ENCODE results near the gene SLC38A10.

The SLC38A10 gene

DNA sequence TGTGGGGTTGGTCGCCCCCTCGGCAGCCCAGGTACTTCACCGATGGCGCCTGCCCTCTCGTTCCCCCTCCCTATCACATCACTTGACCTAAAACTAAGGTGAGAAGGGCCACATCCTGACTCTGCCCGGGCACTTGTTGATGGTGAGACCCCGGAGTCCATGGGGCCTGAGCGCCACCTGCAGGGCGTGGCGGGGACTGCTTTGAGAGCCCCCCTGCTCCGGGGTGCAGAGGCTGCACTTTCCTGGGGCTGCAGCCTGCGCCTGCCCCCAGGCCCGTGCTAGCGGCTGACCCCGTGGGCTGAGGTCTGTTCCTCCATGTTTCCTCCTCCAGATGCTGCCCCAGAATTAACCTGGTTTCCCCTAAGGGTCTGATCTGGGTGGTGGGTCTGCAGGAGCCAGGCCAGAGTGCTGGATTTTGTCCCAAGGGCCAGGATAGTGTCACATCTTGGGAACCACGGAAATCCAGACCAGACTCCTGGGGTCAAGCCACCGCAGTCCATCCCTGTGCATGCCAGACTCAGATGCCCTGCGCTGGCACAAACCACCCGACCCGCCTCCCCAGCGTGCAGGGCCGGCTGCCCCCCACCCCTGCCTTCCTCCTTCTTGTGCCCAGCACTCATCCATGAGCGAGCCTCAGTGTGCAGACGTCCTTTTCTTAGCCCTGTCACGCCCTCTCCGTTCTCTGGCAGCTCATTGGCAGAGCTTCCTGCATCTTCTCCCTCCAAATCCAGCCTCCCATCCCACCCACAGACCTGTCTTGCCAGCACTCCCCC, 53.3 kb downstream of the SLC38A10 start:
- DNase-seq (ENCODE audit: low read depth) = no peak

DNA sequence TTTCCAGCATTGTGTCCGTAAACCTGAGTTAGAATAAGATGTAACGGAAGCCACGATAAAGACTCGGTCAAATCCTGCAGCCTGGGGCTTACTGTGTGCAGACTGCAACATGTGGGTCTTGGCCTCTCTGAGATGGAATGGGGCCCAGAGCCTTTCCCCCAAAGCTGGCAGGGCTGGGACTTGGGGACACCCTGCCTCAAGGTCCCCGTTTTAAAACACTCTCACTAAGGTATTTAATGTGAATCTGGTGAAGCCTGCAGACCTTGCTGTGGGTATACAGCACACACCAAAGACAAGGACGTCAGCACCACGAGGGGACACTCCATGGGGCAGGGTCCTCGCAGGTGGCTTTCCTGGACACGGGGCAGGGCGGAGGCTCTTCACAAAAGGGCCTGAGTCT, 53.9 kb downstream of the SLC38A10 start:
- DNase-seq (ENCODE audit: low read depth) = no peak

DNA sequence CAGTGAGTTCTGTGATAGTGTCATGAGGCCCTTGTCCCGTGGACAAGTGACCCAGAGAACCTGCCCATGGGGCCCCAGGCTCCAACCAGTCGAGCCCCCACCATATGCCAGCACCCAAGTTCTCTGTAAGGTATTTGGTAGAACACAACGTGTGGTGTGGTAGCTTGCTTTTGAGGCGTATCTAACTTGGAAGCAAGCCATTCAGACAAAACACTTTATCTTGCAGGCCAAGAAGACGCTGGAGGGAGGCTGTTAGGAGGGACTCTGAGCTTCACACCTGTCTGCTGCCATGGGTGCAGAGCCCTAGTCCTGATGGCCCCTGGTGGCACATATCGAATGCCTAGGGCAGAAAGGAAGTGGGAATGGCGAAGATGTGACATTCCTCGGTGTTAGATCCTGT, 54.3 kb downstream of the SLC38A10 start:
- DNase-seq (ENCODE audit: low read depth) = no peak

DNA sequence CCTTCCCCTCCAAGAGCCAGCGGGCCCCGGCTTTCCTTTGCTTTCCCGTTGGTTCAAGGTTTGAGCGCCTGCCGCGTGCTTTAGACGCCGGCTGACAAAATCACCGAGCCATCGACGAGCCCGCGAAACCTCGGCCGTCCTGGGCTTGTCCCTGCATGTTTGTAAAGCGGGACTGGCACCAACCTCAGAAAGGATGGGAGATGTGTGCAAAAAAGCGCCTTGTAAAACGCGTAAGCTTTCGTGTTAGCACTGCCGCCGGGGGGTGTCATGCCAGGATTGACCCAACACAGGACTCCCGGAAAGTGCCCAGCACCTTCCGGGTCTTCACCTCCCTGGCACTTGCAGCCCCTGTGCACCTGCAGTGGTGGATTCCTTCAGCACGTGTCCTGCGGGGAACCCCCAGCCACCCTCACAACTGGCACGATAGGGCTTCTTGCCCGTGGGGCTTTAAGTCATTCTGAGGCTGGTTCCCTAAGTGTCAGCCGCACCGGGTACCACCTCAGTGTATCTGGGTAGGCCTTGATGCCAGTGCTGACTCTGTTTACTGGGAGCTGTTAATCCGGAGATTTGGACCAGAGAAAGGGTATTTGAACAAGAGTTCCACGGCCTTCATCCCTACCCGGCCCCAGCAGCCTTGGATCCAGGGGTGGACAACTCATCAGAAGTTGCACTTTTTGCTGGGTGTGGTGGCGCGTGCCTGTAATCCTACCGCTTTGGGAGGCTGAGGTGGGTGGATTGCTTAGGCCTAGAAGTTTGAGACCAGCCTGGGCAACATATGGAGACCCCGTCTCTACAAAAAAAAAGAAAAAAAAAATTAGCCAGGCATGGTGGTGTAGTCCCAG, 55.2 kb downstream of the SLC38A10 start:
- no peak for DNase-seq (ENCODE audit: low read depth)

DNA sequence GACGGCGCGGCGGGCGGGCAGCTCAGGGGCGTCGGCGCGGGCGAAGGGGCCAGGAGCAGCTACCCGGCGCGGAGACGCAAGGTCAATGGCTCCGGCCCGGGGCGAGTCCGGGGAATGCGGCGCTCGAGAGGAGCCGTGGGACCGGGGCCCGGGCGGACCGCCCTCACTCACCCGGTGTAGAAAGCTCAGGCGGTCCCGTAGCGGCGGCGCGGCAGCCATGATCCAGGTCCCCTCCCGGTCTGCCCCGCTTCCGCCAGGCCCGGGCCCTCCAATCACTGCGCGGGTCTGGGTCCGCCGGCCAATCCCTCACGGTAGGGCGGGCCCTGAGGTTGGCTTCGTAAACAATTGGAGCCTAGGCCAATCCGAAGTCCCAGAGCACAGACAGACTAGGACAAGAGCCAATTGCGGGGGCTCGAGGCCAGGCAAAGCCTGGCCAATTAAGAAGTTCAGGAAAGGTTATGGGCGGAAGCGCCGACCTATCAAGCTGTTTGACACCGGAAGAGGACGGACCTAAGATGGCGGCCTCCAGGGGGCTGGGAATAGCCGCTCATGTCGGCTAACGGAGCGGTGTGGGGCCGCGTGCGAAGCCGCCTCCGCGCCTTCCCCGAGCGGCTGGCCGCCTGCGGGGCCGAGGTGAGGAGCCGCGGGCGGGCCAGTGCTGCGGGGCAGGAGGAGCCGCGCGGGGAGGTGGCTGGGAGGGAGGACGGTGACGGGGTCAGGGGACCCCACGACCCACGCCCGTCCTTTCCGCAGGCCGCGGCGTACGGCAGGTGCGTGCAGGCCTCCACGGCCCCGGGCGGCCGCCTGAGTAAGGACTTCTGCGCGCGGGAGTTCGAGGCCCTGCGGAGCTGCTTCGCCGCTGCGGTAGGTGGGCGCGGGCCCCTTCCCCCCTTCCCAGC, 56.0 kb downstream of the SLC38A10 start, which contains the start of the genes NDUFAF8 and TEPSIN:
Gene NDUFAF8 (plus strand): TSS at position 504 of the 899 bp plus-strand sequence. CDS start 46 bp downstream, at position 550.
Gene TEPSIN (minus strand): TSS at position 241 of the 899 bp plus-strand sequence. CDS start 22 bp downstream, at position 219.
- peak; percentile 100 for DNase-seq (ENCODE audit: low read depth)

DNA sequence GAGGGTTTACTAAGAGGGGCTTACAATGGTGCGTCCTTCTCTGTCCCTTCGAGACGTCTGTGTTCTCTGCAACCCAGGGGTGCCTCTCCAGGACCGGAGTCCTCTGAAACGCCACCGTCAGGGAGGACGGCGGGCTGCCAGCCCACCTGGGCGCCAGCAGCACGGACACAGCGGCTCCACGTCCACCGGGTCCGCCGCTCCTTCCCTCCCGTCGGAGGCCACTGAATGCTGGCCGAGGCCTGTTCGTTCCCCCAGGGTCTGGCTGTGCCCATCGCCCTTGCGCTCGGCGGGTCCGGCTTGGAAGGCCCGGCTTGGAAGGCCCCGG, 56.7 kb downstream of the SLC38A10 start:
- no peak for DNase-seq (ENCODE audit: low read depth)

DNA sequence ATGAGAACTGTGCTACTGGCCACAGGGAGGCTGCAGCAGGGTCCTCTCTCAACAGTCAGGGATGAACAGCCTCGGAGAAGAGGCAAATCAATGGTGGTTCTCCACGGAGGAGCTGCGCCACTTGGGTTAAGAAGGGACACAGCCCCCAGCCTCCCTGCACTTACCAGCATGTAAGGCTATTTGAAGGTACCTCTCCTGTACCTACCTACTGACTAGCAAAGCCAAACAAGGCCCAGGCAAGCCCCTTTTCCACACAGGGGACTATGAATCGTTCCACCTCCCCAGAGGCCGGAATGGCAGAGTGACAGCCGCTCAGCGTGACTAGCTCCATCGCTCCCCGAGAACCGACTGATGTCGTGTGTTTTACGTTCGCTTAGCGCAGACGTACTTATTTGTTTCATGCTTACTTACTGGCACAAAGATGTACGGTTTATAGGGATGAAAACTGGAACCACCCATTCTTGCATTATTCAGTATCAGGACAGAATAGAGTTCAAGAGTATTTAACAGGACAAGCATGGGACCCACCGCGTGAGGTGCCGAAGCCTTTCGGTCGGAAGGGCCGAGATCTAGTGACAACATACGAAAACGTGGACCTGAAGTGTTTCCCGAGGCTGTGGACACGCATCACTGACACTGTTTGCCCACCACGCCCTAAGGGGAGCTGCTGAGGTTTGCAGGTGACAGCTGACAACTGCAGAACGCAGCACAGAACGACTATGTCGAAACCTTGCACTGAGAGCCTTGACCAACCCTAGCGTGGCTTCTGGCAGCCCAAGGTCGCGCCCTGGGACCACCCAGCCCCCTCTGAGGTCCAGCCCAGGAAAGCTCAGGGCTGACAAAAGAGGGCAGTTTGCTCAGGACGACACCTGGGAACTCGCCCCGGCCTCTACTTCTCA, 57.3 kb downstream of the SLC38A10 start:
- no peak for DNase-seq (ENCODE audit: low read depth)

DNA sequence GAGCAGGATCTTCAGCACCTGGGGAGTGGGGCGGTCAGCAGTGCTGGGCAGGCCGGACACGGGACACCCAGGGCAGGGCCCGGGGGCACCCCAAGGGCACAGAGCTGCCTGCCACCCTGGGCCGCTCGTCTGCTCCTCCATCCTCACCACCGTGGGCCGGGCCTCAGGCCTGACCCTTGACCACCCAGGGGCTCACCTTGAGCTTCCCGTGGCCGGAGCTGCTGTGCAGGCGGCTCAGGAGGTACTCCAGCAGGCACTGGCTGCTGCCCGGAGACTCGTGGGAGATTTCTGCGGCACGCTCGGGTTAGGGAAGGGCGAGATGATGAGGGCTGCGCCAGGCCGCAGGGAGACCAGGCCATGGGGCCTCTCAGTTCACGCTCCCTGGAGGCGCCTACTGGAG, 58.3 kb downstream of the SLC38A10 start:
- no peak for DNase-seq (ENCODE audit: low read depth)

DNA sequence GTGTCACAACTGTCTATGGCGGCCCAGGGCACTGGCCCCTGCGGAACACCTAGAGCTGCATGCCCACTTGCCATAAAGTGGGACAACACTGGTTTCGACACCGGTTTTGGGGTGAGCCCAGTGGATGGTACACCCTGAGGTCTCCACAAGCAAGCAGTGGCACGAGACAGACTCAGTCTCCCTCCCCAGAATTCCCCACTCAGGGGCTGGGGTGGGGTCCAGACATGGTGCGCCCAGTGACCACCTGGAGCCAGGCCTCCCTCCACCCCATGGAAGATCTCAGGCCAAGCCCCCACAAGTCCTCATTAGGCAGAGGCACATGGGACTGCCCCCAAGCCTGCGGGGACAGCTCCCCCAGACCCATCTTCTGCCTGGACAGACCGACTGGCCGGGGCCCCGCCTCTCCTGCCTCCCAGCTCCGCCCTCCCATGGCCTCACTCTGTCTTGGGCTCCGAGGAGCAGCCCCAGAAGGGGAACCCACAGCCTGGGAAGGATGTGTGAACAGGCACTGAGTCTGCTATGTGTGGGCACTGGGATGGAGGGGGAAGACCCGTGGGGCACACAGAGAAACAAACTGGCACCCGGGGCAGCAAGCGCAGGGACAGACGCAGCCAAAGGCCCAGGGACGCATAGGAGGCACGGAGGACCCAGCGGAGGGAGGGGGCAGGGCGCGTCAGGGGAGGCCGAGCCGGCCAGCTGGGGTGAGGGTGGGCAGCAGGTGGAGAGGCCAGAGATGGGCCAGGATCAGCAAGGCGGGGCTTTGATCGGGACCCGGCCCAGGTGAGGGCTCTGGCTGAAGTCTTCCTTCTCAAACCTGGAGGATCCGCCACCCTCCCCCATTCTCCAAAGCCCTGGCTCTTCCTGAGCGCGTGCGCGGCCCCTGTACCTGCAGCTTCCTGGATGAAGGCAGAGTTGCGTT, 59.0 kb downstream of the SLC38A10 start:
- no peak for DNase-seq (ENCODE audit: low read depth)

DNA sequence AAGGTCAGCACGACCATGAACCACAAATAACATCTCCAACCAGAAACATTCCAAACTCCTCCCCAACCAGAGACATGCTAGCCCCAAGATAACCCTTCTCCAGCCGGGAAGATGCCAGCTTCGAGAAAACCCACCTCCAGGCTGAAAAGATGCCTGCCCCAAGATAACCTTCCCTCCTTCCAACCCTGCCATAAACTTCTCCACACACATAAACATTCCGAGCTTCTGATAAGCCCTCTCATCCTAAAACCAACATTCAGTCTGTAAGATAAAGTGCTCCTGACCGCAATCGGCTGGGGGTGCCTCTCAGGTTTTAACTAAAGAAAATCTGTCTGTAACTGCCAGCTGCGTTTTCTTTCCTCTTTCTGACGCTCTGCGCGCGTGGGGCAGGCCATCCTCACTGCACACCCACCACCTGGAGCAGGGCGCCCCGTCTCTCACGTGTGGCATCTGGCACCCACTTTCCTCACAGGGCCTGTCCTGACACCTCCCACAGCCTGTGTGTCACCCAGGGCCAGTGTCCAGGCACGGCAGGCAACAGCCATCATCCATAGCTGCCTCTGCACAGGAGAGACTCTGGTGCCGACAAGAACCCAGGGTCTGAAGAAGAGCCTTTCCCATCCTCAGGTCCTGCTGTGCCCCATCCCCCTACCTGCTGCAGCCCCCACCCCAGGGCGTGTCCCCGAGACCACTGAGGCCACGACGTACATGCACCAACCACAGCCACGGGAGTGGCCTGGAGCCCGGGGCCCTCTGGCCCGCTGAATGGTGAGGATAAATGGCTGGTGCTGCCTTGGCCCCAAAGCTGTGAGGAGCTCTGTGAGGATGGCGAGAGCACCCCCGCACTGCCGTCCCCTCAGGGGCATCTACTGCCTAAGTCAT, 59.9 kb downstream of the SLC38A10 start:
- no peak for DNase-seq (ENCODE audit: low read depth)

DNA sequence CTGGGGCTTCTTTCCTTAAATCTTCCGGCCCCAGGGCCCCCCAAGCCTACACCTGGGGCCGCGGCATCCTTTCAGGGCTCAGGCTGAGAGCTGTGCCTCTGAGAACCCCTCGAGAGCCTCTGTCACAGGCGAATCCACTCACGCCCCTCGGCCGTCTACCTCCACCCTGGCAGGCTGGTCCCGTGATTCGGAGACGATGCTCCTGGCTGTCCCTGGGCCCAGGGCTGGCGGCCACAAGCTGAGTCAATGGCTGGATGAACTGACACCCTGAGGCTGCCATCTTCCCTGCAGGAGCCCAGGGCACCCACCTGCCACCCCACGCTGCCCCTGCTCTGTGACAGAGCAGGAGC, 60.6 kb downstream of the SLC38A10 start:
- no peak for DNase-seq (ENCODE audit: low read depth)

DNA sequence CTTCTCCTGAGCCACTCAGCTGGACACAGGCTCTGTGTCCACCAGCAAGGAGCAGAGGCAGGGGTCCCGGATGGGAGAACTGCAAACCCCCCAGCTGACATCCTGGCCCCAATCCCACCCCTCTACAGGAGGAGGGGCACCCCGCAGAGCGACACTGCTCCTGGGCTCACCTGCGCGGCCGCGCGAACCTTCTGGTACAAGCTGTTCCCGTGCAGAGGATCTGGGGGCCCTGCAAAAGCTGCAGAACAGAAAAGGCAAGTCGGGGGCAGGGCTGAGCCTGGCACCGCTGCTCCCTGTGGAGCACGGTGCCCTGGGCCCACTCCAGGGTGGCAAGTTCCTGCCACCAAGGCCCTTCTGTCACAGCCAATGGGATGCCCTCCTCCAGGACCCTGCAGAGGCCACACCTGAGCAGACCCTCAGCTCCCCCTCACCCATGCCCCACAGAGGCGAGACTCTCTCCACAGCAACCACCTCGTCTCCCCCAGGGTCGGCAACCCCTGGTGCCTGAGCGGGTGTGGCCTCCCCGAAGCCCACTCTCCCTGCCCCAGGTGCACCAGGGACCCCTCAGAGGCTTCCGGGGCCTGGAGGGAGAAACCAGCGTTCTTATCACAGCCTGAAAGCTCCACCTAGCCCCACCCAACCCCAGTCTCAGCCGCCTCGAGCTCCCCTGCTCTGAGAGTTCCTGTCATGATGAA, 61.1 kb downstream of the SLC38A10 start:
- no peak for DNase-seq (ENCODE audit: low read depth)

DNA sequence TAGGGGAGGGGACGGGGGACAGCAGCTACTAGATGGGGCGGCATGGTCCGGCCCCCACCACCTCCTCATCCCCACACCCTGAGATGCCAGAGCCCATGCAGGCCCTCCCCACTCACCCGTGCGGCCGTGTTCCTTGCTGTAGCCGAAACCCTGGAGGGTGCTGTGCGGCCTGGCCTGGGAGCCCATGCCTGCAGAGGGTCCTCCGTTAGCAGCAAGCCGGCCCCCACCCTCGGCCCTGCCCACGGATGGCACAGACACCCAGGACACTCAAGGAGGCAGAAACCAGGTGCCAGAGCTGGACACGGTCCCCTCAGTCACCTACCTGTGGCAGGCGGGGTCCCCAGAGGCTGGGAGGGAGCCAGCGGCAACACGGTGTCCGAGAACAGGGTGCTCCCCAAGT, 61.8 kb downstream of the SLC38A10 start:
- DNase-seq (ENCODE audit: low read depth) = no peak

DNA sequence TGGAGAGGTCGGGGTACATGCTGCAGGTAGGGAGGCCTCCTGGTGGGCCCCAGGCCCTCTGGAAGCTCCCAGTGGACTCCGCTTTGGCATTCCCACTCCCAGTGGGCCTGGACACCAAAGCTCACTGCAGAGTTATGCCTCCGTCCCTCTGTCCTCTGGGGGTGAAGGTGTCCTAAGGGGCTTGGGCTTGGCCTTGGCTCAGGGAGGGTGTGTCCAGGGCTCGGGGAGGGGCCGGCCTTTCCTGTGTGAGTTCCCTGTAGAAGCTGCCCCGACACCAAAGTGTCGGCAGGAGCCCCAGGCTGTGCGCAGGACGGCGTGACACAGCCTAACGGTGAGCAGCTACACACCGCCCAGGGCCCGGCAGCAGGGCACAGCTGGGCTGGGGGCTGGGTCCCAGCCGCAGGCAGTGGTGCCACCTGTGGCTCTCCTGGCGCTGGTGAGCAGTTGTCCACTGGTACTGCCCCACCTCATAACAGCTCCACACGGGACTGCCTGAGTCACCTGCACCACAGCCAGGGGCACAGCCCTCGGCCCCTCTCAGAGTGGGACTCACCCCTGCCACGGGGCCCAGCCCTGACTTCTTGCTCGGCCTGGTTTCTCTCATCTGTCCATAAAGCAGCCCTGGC, 62.4 kb downstream of the SLC38A10 start:
- no peak for DNase-seq (ENCODE audit: low read depth)

DNA sequence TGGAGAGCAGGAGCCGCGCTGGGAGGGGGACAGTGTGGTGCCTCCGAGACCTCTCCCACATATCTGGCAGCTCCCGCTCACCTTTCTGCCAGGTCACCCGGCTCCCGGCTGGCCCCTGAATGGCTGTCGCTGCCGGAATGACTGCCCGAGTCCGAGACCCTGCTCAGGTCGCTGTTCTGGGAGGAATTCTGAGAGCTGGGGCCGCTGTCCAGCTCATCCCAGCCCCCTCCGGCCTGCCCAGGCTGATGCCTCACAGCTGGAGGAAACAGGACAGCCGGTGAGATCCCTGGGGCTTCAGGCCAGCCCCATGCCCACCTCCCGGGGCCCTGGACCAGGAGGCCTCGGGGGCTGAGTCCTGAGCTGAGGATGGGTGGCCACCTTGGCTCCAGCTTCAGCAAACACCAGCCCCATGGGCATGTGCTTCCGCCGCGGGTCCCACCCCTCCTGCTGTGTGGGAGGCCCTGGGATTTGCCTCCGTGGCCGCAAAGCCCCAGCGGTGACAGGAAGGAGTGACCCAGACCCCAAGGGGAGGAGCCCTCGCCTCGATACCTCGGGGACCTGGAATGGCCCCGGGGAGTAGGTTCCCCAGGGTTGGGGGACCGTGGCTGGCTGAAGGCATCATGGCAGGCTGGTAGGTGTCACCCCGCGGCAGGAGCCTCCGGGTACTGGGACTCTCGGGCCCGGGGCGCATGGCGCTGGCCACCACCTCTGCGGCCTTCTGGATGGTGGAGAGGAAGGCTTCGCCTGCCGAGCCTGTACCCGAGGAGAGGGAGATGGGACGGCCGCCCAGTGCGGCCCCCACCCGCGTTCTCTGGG, 63.1 kb downstream of the SLC38A10 start:
- DNase-seq (ENCODE audit: low read depth) = no peak

DNA sequence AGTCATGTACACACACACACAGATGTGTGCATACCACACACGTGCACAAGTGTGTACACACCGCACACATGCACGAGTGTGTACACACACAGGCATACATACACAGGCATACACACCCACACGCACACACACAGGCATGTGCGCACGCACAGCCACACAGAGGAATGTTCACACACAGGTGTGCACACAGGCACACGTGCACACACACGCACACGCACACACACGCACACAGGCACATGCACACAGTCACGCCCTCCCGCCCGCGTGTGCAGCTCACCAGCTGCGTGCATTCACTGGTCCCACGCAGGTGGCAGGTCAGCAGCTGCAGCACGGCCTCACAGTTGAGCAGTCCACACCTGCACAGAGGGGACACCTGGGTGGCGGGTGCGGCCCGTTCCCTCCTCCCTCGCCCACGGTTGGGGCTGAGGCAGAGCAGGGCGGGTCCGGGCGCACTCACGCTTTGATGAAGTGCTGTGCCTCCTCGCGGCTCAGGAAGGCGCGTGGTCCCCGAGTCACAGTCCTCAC, 63.9 kb downstream of the SLC38A10 start:
- no peak for DNase-seq (ENCODE audit: low read depth)
